ENCODE data around the gene RALY.

RALY gene

DNA sequence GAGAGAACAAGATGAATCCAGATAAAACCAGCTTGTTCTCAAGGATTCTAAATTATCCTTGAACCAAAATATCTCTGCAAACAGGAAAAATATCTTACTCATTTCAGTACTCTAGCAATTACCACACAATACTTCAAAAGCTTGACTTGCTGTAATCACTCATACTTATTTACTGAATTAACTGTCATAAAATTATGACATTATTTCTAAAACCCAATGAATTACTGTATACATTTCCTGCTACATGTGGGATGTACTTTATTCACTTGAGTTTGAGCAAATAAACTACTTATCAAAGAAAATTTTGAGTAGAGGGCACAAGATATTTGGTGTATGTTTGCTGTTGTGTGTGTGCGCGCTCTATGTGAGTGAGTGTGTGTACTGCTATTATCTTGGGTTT is 108.6 kb downstream of the RALY start:
- no peaks in the 10 kb centered on the region for H3K9me3 ChIP-seq (ENCODE audit: severe bottlenecking)

DNA sequence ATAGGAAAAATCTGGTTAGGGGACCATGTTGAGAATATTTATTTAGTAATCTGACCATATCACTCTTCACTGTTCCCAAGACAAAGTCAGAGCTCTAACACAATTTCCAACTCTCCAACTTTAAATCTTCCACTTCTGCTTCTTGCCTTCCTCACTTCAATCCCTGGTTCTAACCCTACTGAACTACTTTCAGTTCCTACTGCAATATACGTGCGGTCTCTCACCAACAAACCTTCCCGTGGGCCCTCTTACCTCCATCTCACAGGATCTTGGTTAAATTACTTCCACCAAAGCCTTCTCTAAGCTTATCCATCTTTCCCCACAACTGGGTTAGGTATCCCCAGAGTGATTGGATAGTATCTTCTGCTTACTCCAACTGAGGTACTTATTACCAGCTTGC is 110.3 kb downstream of the RALY start:
- DNase-seq (ENCODE audit: low spot score) (no peak), ATAC-seq (ENCODE audit: low read depth) (no peak)
- Histone ChIP-seq H3K4me1 (ENCODE audit: insufficient read depth, poor library complexity, severe bottlenecking) (peaks cover 16% of the 10 kb centered on the region), H3K4me3 (ENCODE audit: severe bottlenecking) (no peak overlapping the region), H3K27ac (ENCODE audit: poor library complexity, severe bottlenecking) (no peak overlapping the region), H3K9me3 (ENCODE audit: severe bottlenecking) (no peaks in the 10 kb centered on the region), H3K27me3 (ENCODE audit: insufficient read depth, poor library complexity, severe bottlenecking) (no peaks in the 10 kb centered on the region), H3K36me3 (ENCODE audit: low read depth) (peaks cover 100% of the 10 kb centered on the region)
- TF ChIP-seq, protein P1, sequence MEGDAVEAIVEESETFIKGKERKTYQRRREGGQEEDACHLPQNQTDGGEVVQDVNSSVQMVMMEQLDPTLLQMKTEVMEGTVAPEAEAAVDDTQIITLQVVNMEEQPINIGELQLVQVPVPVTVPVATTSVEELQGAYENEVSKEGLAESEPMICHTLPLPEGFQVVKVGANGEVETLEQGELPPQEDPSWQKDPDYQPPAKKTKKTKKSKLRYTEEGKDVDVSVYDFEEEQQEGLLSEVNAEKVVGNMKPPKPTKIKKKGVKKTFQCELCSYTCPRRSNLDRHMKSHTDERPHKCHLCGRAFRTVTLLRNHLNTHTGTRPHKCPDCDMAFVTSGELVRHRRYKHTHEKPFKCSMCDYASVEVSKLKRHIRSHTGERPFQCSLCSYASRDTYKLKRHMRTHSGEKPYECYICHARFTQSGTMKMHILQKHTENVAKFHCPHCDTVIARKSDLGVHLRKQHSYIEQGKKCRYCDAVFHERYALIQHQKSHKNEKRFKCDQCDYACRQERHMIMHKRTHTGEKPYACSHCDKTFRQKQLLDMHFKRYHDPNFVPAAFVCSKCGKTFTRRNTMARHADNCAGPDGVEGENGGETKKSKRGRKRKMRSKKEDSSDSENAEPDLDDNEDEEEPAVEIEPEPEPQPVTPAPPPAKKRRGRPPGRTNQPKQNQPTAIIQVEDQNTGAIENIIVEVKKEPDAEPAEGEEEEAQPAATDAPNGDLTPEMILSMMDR (IDR thresholded peaks at IDR 0.05; ENCODE audit: poor library complexity, severe bottlenecking) = no peak

More for the DNA sequence above, 108.6 kb downstream of the RALY start:
- ATAC-seq (ENCODE audit: low read depth) (no peak), DNase-seq (ENCODE audit: low spot score) (no peak)
- H3K27ac ChIP-seq (ENCODE audit: poor library complexity, severe bottlenecking) = no peak overlapping the region
- H3K4me1 ChIP-seq (ENCODE audit: insufficient read depth, poor library complexity, severe bottlenecking) = no peaks in the 10 kb centered on the region
- TF ChIP-seq, protein P1 (IDR thresholded peaks at IDR 0.05; ENCODE audit: poor library complexity, severe bottlenecking) = no peak
- H3K4me3 ChIP-seq (ENCODE audit: severe bottlenecking) = no peak overlapping the region
- H3K36me3 ChIP-seq (ENCODE audit: low read depth) = peaks cover 100% of the 10 kb centered on the region
- H3K27me3 ChIP-seq (ENCODE audit: insufficient read depth, poor library complexity, severe bottlenecking) = no peaks in the 10 kb centered on the region

DNA sequence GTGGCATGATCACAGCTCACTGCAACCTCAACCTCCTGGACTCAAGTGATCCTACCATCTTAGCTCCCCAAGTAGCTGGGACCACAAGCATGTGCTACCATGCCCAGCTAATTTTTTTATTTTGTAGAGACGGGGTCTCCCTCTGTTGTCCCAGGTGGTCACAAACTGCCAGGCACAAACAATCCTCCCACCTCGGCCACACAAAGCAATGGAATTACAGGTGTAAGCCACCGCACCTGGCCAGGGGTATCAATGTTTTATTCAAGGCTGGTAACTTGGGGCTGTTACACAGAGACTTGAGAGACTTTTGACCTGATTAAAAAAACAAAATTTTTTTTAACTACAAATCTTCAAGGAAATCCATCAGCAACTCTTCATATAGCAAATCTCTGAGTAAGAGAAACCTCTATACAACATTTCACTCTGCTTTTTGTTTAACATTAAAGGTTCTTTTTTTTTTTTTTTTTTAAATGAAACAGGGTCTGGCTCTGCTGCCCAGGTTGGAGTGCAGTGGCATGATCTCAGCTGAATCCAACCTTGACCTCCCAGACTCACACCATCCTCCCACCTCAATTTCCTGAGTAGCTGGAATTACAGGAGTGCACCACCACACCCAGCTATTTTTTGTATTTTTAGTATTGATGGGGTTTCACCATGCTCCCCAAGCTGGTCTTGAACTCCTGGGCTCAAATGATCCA is 112.4 kb downstream of the RALY start:
- ATAC-seq (ENCODE audit: low read depth) (no peak), DNase-seq (ENCODE audit: low spot score) (no peak)
- H3K4me1 ChIP-seq (ENCODE audit: insufficient read depth, poor library complexity, severe bottlenecking) = peaks cover 28% of the 10 kb centered on the region
- no peak overlapping the region for H3K27ac ChIP-seq (ENCODE audit: poor library complexity, severe bottlenecking)
- H3K36me3 ChIP-seq (ENCODE audit: low read depth) = peaks cover 100% of the 10 kb centered on the region
- no peaks in the 10 kb centered on the region for H3K27me3 ChIP-seq (ENCODE audit: insufficient read depth, poor library complexity, severe bottlenecking)
- H3K4me3 ChIP-seq (ENCODE audit: severe bottlenecking) = no peak overlapping the region
- H3K9me3 ChIP-seq (ENCODE audit: severe bottlenecking) = no peaks in the 10 kb centered on the region
- TF ChIP-seq, protein P1 (IDR thresholded peaks at IDR 0.05; ENCODE audit: poor library complexity, severe bottlenecking) = no peak

DNA sequence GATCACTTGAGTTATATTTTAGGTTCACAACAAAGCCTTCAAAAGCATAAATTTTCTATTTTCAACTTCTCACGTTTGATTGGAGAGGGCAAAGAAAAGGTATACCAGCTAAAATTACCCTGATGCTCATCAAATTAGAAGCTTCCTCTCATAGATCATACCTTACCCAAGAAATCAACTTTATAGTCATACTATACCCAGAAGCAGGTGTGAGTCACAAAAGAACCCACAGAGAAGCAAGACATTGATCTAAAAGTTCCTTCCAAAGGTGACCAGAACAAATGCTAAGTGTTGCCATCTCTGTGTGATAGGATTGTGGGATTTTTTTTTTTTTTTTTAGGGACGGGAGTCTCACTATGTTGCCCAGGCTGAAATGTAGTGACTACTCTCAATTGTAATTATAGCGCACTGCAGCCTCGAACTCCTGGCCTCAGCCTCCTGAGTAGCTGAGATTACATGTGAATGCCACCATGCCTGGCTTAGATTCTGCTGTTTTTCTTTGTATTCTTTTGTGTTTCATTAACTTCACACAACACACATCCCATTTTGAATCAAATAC is 115.0 kb downstream of the RALY start:
- H3K27me3 ChIP-seq (ENCODE audit: insufficient read depth, poor library complexity, severe bottlenecking) = no peaks in the 10 kb centered on the region
- no peaks in the 10 kb centered on the region for H3K9me3 ChIP-seq (ENCODE audit: severe bottlenecking)
- peaks cover 79% of the 10 kb centered on the region for H3K36me3 ChIP-seq (ENCODE audit: low read depth)
- ATAC-seq (ENCODE audit: low read depth) = no peak
- H3K4me1 ChIP-seq (ENCODE audit: insufficient read depth, poor library complexity, severe bottlenecking) = peaks cover 28% of the 10 kb centered on the region
- TF ChIP-seq, protein P1 (IDR thresholded peaks at IDR 0.05; ENCODE audit: poor library complexity, severe bottlenecking) = no peak
- no peak overlapping the region for H3K4me3 ChIP-seq (ENCODE audit: severe bottlenecking)
- DNase-seq (ENCODE audit: low spot score) = no peak
- no peak overlapping the region for H3K27ac ChIP-seq (ENCODE audit: poor library complexity, severe bottlenecking)

DNA sequence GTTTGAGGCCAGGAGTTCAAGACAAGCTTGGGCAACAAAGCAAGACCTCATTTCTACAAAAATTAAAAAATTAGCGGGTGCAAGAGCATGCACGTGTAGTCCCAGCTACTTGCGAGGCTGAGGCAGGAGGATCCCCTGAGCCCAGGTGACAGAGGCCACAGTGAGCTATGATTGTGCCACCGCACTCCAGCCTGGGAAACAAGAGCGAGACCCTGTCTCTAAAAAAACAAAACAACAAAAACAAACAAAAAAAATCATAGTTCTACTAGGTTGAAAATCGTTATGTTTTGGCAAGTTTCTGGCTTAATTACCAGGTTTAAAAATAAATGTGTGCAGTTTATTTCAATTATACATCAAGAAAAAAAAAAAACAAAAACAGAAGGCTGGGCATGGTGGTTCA is 115.7 kb downstream of the RALY start:
- no peak for DNase-seq (ENCODE audit: low spot score)
- H3K4me1 ChIP-seq (ENCODE audit: insufficient read depth, poor library complexity, severe bottlenecking) = peaks cover 28% of the 10 kb centered on the region
- H3K27me3 ChIP-seq (ENCODE audit: insufficient read depth, poor library complexity, severe bottlenecking) = no peaks in the 10 kb centered on the region
- H3K4me3 ChIP-seq (ENCODE audit: severe bottlenecking) = no peak overlapping the region
- H3K36me3 ChIP-seq (ENCODE audit: low read depth) = peaks cover 71% of the 10 kb centered on the region
- H3K27ac ChIP-seq (ENCODE audit: poor library complexity, severe bottlenecking) = no peak overlapping the region
- no peaks in the 10 kb centered on the region for H3K9me3 ChIP-seq (ENCODE audit: severe bottlenecking)
- TF ChIP-seq, protein P1 (IDR thresholded peaks at IDR 0.05; ENCODE audit: poor library complexity, severe bottlenecking) = no peak
- no peak for ATAC-seq (ENCODE audit: low read depth)
